ENCODE results near the gene MYH3. TPM values are rescaled to one million over a fixed set of nuclear protein-coding genes. Genes with fewer than 3 reads are reported as not detected.

The MYH3 gene
- total RNA-seq, 1 donor from 2014 or later = 6,986 TPM

Other genes with a start within 250 kb of the MYH3 start
- 3,493 TPM for gene MYH8, start 235.4 kb downstream of the MYH3 start, total RNA-seq
- gene MYH4, start 187.8 kb downstream of the MYH3 start, total RNA-seq = under 0.01 TPM
- gene MYH1, start 138.8 kb downstream of the MYH3 start, total RNA-seq = 12.0 TPM
- 43.8 TPM for gene MYH2, start 107.7 kb downstream of the MYH3 start, total RNA-seq
- 9.4 TPM for gene SCO1, start 40.2 kb upstream of the MYH3 start, total RNA-seq
- gene ADPRM, start 40.3 kb upstream of the MYH3 start, total RNA-seq = 16.2 TPM
- gene TMEM220, start 72.7 kb upstream of the MYH3 start, total RNA-seq = 5.2 TPM
- gene TMEM238L, start 146.8 kb upstream of the MYH3 start, total RNA-seq = not detected
- gene PIRT, start 180.8 kb upstream of the MYH3 start, total RNA-seq = not detected